PFSK-1 (cell line): ENCODE measurements around the gene NBEA.

Experiments
- FOXP2 ChIP-seq: optimal IDR thresholded peaks from 2 replicates; pipeline ENCODE3; 2011; ENCODE audit warnings: borderline replicate concordance, control low read depth, inconsistent platforms; ENCODE audit not compliant: insufficient read depth; ENCODE audit errors: extremely low read length, extremely low read depth
- POLR2AphosphoS5 ChIP-seq: IDR thresholded peaks from 2 replicates; pipeline ENCODE4 v1.6.1; 2012; ENCODE audit warnings: low read depth, mild to moderate bottlenecking, control low read depth, low read length, moderate library complexity
- REST ChIP-seq, 2 experiments: IDR thresholded peaks; 2 replicates each; pipeline versions ENCODE4 v1.6.1 to v1.8.0; 2011 to 2012; ENCODE audit warnings: low read depth in 2 of 2, low read length in 2 of 2, control low read depth in 1 of 2, inconsistent platforms in 1 of 2, mild to moderate bottlenecking in 1 of 2, moderate library complexity in 1 of 2; ENCODE audit not compliant: insufficient read depth in 1 of 2
- SIN3A ChIP-seq: IDR thresholded peaks from 2 replicates; pipeline ENCODE4 v1.6.1; 2012; ENCODE audit warnings: mild to moderate bottlenecking, low read length, moderate library complexity, borderline replicate concordance; ENCODE audit not compliant: insufficient read depth
- TAF1 ChIP-seq: IDR thresholded peaks from 2 replicates; pipeline ENCODE4 v1.6.1; 2012; ENCODE audit warnings: low read length, control low read depth, borderline replicate concordance; ENCODE audit not compliant: insufficient read depth

- no peak for TF ChIP-seq POLR2AphosphoS5
- no peak for TF ChIP-seq SIN3A
- TF ChIP-seq TAF1, result no peak
- TF ChIP-seq REST (IDR thresholded peaks at IDR 0.05; ENCODE audit: insufficient read depth in 1 of 2, low read depth in 2 of 2, low read length in 2 of 2), result no peak
- no peak for TF ChIP-seq FOXP2
Observed at GRCh38 chr13:35687336-35687735, 745.3 kb downstream of the NBEA start.
